Ovary (tissue), 9 donors: ENCODE results near the gene TMEM150B. TPM values are rescaled to one million over a fixed set of nuclear protein-coding genes. Genes with fewer than 3 reads are reported as not detected.

Experiments
- DNase-seq, 5 donors: peaks; one replicate each; pipeline ENCODE4 v3.0.0-alpha.2; 2019 to 2020
- H3K27ac ChIP-seq, 2 donors: fragments of 200-600 bp; one replicate each; pipeline versions ENCODE4 v1.5.1 to v1.8.0; 2019 to 2022
- H3K27me3 ChIP-seq: fragments of 200-600 bp; one replicate; pipeline ENCODE4 v1.8.0; 2022
- H3K36me3 ChIP-seq: fragments of 200-600 bp; sonication (generic); one replicate; pipeline ENCODE4 v1.5.1; 2019
- H3K4me1 ChIP-seq: one replicate; pipeline ENCODE4 v1.8.1; 2013; ENCODE audit warnings: mild to moderate bottlenecking, moderate library complexity; ENCODE audit not compliant: insufficient read depth
- H3K4me3 ChIP-seq: fragments of 200-600 bp; sonication (generic); one replicate; pipeline ENCODE4 v1.5.1; 2017
- H3K9me3 ChIP-seq, 2 donors: fragments of 200-600 bp in 1 of 2; sonication (generic) in 1 of 2; one replicate each; pipeline versions ENCODE4 v1.5.1 to v1.8.1; 2013 to 2019; ENCODE audit warnings: mild to moderate bottlenecking in 1 of 2, moderate library complexity in 1 of 2
- CTCF ChIP-seq, 3 donors: fragments of 450-650 bp in 2 of 3; fragments of 200-600 bp in 1 of 3; IDR thresholded peaks; one replicate each; pipeline versions ENCODE4 v1.5.1 to v1.8.0; 2016 to 2022; ENCODE audit warnings: antibody characterized with exemption in 3 of 3, mild to moderate bottlenecking in 1 of 3
- EP300 ChIP-seq: sonication (generic); formaldehyde crosslinking; IDR thresholded peaks from one replicate; pipeline ENCODE4 v1.6.1; 2017; ENCODE audit warnings: antibody characterized with exemption
- POLR2A ChIP-seq: fragments of 450-650 bp; IDR thresholded peaks from one replicate; pipeline ENCODE4 v1.6.1; 2017; ENCODE audit warnings: antibody characterized with exemption, mild to moderate bottlenecking, moderate library complexity
- WGBS, 3 donors: extraction: QIAGEN DNeasy Blood & Tissue Kit in 1 of 3; methylation state at CpG; one replicate each; pipeline versions ENCODE4 v1.1.5 to v1.1.7; 2013 to 2017; 5-methylcytosine and 5-hydroxymethylcytosine counted together
- intact Hi-C, 4 donors: fragments of 100-400 bp; cut with DNase I; formaldehyde crosslinking; loops; one replicate each; pipeline versions ENCODE4 v1.11.0 to v1.15.1; 2022 to 2023
- polyA plus RNA-seq, 2 donors: library from polyadenylated mRNA; stranded (reverse); fragments of 200-250 nt in 1 of 2; fragments of 350-450 nt in 1 of 2; fragmentation: Illumina TruSeq in 1 of 2; extraction: RNeasy Lipid Tissue Mini Kit (QIAGEN cat#74804) in 1 of 2; gene quantifications; one replicate each; pipeline ENCODE4 v1.2.3, GENCODE V29; 2013 to 2014
- total RNA-seq, 7 donors: library from RNA; depleted of rRNA in 2 of 7; stranded (reverse); fragments of >200 nt in 2 of 7; fragmentation: NEBNext Ultra II Directional in 3 of 7; extraction: Animal tissue kit (Norgen Biotek cat#: 25700) in 3 of 7; gene quantifications; one replicate each; pipeline versions ENCODE4 v1.1.0 to v1.2.4, GENCODE V29; 2016 to 2023
- donor health status: DM: no; HTN: no; CAD: no; lungs with moderate emphysema.
- donor health status: DM: no; HTN: no; CAD: no.
- donor health status: Bipolar disorder and iron deficiency.
- donor health status: DM: yes; HTN: yes; CAD: no.
- donor health status: DM: no; HTN: no; CAD: no.
- donor health status: DM: yes; HTN: yes; CAD: no.

TMEM150B gene
- total and polyA plus RNA-seq, 9 donors, result 0.36 to 3.9 (median 0.76) TPM

GRCh38 chr19:55273978-55274707 lies 51.0 kb downstream of the TMEM150B start:
- TF ChIP-seq CTCF (IDR thresholded peaks at IDR 0.05) (no peak), EP300 (no peak), POLR2A (no peak)
- no peaks in the 10 kb centered on the region for H3K36me3 ChIP-seq
- H3K9me3 ChIP-seq, result no peaks in the 10 kb centered on the region
- no peaks in the 10 kb centered on the region for H3K27me3 ChIP-seq
- WGBS, 3 donors, result 90 to 93% (median 91%) methylated on average over 36 of the region's 36 CpGs
- peaks cover 1% of the 10 kb centered on the region for H3K4me1 ChIP-seq
- intact Hi-C loops, result no loop called here
- no peak overlapping the region for H3K27ac ChIP-seq
- no peak overlapping the region for H3K4me3 ChIP-seq
- no peak for DNase-seq

DNA sequence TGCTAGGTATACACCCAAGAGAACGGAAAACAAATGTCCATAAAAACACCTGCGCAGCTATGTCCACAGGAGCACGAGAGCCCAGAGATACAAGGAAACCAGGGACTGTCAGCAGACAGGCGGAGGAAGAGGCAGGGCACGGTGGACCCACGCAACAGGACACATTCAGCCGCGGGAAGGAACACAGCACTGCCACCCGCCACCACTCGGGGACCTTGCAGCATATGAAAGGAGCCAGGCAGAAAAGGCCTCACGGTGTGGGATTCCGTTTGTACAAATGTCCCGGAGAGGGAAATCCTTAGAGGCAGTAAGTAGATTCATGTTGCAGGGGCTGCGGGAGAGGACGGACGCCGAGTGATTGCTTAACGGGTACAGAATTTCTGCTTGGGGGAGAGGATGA lies 53.0 kb downstream of the TMEM150B start:
- H3K27ac ChIP-seq, result no peak overlapping the region
- DNase-seq, result no peak
- no peaks in the 10 kb centered on the region for H3K4me1 ChIP-seq
- H3K27me3 ChIP-seq, result no peaks in the 10 kb centered on the region
- H3K9me3 ChIP-seq, result no peaks in the 10 kb centered on the region
- H3K36me3 ChIP-seq, result no peaks in the 10 kb centered on the region
- TF ChIP-seq POLR2A (no peak), EP300 (no peak), CTCF (IDR thresholded peaks at IDR 0.05) (no peak)
- intact Hi-C loops, result no loop called here
- H3K4me3 ChIP-seq, result no peak overlapping the region
- WGBS, 3 donors, result 90 to 92% (median 92%) methylated on average over 18 of the region's 18 CpGs

GRCh38 chr19:55270172-55270942 lies 54.8 kb downstream of the TMEM150B start:
- Histone ChIP-seq H3K9me3 (no peaks in the 10 kb centered on the region), H3K27ac (no peak overlapping the region), H3K4me1 (no peaks in the 10 kb centered on the region), H3K4me3 (no peak overlapping the region), H3K27me3 (no peaks in the 10 kb centered on the region), H3K36me3 (no peaks in the 10 kb centered on the region)
- TF ChIP-seq CTCF (IDR thresholded peaks at IDR 0.05), result no peak
- TF ChIP-seq EP300, result no peak
- no peak for TF ChIP-seq POLR2A
- intact Hi-C loops, result no loop called here
- DNase-seq, result no peak
- 87 to 92% (median 90%) methylated on average over 25 of the region's 25 CpGs for WGBS, 3 donors

DNA sequence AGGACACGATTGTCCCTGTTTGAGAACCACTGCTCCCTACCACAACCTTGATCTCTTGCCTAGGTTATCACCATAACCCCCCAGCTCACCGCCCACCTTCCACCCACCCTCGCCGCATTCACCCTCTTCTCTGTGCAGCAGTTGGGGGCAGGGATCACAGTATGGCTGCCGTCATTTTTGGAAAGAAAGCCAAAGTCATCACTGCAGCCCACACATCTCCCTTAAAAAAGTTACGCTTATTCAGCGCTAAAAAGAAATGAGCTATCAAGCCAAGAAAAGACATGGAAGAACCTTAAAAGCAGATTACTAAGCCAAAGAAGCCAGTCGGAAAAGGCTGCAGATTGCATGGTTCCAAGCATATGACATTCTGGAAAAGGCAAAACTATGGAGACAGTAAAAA lies 55.8 kb downstream of the TMEM150B start:
- TF ChIP-seq CTCF (IDR thresholded peaks at IDR 0.05), result no peak
- no peak for TF ChIP-seq POLR2A
- TF ChIP-seq EP300, result no peak
- no peaks in the 10 kb centered on the region for H3K4me1 ChIP-seq
- DNase-seq, result no peak
- no peaks in the 10 kb centered on the region for H3K9me3 ChIP-seq
- H3K27ac ChIP-seq, result no peak overlapping the region
- no peak overlapping the region for H3K4me3 ChIP-seq
- H3K36me3 ChIP-seq, result no peaks in the 10 kb centered on the region
- H3K27me3 ChIP-seq, result no peaks in the 10 kb centered on the region
- WGBS, 3 donors, result 67 to 72% (median 67%) methylated on average over 8 of the region's 8 CpGs
- intact Hi-C loops, result no loop called here
